GM12874 (cell line): ENCODE measurements around the gene RABEP2.
A peak's percentile ranks its signal among the peaks of the same experiment; 100 is the strongest.

Experiments used
- CTCF ChIP-seq: IDR thresholded peaks from 2 replicates; pipeline ENCODE4 v1.5.1; 2011; ENCODE audit warnings: low read depth, mild to moderate bottlenecking, control low read depth, low read length, moderate library complexity; ENCODE audit not compliant: insufficient read depth

The RABEP2 gene

GRCh38 chr16:28930203-28930602 lies 5.2 kb upstream of the RABEP2 start:
- no peak for TF ChIP-seq CTCF

DNA sequence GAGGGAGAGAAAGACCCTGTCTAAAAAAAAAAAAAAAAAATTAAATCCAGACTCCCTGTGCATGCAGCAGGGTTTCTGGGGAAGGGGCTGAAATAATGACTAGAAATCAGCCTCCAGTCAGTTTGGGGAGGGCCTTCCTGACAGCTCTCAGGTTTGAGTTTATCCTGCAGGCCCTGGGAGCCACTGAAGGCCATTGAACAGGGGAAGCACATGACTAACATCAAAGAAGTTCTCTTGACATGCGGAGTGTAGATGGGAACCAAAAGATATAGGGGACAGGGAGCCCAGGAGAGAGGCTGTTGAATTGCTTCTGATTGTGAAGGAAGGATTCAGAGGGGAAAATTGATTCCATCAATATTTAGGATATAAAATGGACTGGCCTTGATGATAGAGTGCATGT lies 2.8 kb upstream of the RABEP2 start:
- no peak for TF ChIP-seq CTCF

- no peak for TF ChIP-seq CTCF
These were observed 569 bp upstream of the RABEP2 start for GRCh38 chr16:28925386-28926228.

- peak; percentile 15; the same call in 1 of the 2 replicates for TF ChIP-seq CTCF
These were observed 658 bp downstream of the RABEP2 start for GRCh38 chr16:28924399-28924761.

DNA sequence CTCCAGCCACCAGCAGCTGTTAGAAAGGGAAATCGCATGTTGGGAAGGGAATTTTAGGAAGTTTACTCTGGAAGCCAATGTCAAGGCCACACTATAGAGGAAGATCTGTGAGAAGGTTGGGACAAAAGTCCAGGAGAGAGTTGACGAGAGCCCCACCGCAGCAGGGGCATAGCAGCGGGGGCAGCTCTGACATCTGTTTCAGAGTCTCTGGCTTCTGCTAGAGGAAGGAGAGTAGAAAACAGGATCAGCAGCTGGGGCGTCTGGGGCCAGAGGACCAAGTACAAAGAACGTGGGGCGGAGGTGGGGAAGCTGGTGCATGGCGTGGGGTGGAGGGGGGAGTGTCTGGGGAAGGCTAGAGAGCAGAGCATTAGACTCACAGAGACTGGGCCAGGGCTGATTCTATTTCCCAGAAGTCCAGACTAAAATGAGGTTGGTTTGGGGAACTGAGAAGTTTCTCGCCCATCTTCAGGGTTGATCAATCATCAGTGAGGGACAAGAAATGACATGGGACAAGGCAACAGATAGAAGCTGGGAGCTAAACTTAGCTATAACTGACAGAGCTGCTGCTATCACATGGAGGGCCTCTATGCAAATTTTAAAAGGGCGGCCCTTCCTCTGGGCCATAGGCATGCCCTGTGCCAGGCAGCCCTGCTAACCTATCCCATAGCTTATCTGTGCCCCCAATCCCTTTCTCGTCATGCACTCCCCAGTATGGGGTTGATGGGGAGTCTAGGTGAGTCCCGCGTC lies 1.2 kb downstream of the RABEP2 start:
- TF ChIP-seq CTCF = no peak

DNA sequence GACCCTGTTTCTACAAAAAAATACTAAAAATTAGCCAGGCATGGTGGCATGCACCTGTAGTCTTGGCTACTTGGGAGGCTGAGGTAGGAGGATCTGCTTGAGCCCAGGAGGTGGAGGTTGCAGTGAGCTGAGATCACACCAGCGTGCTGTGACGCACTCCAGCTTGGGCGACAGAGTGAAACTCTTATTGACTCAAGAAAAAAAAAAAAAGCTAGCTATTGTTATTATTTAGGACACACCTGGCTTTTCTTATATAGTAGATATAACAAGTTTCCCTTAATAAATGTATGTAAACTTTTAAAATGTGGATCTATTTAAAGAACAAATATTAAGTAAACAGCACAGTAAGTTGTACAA lies 1.8 kb downstream of the RABEP2 start:
- no peak for TF ChIP-seq CTCF

DNA sequence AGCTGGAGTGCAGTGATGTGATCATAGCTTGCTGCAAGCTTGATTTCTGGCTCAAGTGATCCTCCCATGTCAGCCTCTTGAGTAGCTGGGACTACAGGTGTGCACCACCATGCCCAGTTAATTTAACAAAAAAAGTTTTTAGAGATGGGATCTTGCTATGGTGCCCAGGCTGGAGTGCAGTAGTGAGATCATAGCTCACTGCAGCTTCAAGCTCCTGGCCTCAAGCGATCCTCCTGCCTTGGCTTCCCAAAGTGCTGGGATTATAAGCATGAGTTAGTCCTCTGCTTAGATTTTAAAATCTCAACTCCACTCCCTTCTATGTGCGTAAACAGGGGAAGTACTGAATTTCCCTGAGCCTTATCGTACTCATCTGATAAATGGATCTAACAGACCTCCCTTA lies 6.3 kb downstream of the RABEP2 start:
- no peak for TF ChIP-seq CTCF
